ENCODE results near the gene SYNE3.

Gene SYNE3

GRCh38 chr14:95469134-95469481 lies 47.3 kb downstream of the SYNE3 start:
- H3K4me2 ChIP-seq (ENCODE audit: low read length), result no peak overlapping the region
- H3K9me2 ChIP-seq (ENCODE audit: low read depth, low read length), result no peaks in the 10 kb centered on the region
- no peak overlapping the region for H3K9ac ChIP-seq (ENCODE audit: low read length)
- H3K27ac ChIP-seq (ENCODE audit: low read depth, low read length, poor library complexity, severe bottlenecking), result no peak overlapping the region
- H2AFZ ChIP-seq (ENCODE audit: low read length), result no peak overlapping the region
- no peaks in the 10 kb centered on the region for H3F3A ChIP-seq (ENCODE audit: insufficient read depth, low read length)
- TF ChIP-seq EZH2 (IDR thresholded peaks at IDR 0.05; ENCODE audit: borderline replicate concordance, low read length) (no peak), CTCF (IDR thresholded peaks at IDR 0.05; ENCODE audit: low read length) (no peak)
- no peaks in the 10 kb centered on the region for H3K27me3 ChIP-seq (ENCODE audit: insufficient read depth, low read length)
- H3K79me2 ChIP-seq (ENCODE audit: insufficient read depth, low read length), result no peaks in the 10 kb centered on the region
- H3K36me3 ChIP-seq (ENCODE audit: insufficient read depth, low read length), result no peaks in the 10 kb centered on the region
- no peak overlapping the region for H3K4me3 ChIP-seq (ENCODE audit: low read depth, low read length, poor library complexity, severe bottlenecking)
- H4K20me1 ChIP-seq (ENCODE audit: insufficient read depth, low read length), result no peaks in the 10 kb centered on the region
- H3K4me1 ChIP-seq (ENCODE audit: insufficient read depth, low read length, severe bottlenecking), result peaks cover 35% of the 10 kb centered on the region
- H3K9me3 ChIP-seq (ENCODE audit: low read length), result no peaks in the 10 kb centered on the region

- no peak overlapping the region for H3K4me2 ChIP-seq (ENCODE audit: low read length)
- no peak overlapping the region for H3K9ac ChIP-seq (ENCODE audit: low read length)
- H3K4me1 ChIP-seq (ENCODE audit: insufficient read depth, low read length, severe bottlenecking), result peaks cover 35% of the 10 kb centered on the region
These were observed 47.9 kb downstream of the SYNE3 start for GRCh38 chr14:95468448-95469133.

GRCh38 chr14:95467657-95468056 lies 48.8 kb downstream of the SYNE3 start:
- Histone ChIP-seq H3K4me3 (ENCODE audit: low read depth, low read length, poor library complexity, severe bottlenecking) (no peak overlapping the region), H3K36me3 (ENCODE audit: insufficient read depth, low read length) (no peaks in the 10 kb centered on the region), H4K20me1 (ENCODE audit: insufficient read depth, low read length) (no peaks in the 10 kb centered on the region), H3K9me2 (ENCODE audit: low read depth, low read length) (no peaks in the 10 kb centered on the region), H3K27ac (ENCODE audit: low read depth, low read length, poor library complexity, severe bottlenecking) (no peak overlapping the region), H3F3A (ENCODE audit: insufficient read depth, low read length) (no peaks in the 10 kb centered on the region), H3K27me3 (ENCODE audit: insufficient read depth, low read length) (no peaks in the 10 kb centered on the region), H2AFZ (ENCODE audit: low read length) (no peak overlapping the region), H3K9me3 (ENCODE audit: low read length) (no peaks in the 10 kb centered on the region), H3K9ac (ENCODE audit: low read length) (no peak overlapping the region), H3K79me2 (ENCODE audit: insufficient read depth, low read length) (no peaks in the 10 kb centered on the region), H3K4me1 (ENCODE audit: insufficient read depth, low read length, severe bottlenecking) (peaks cover 35% of the 10 kb centered on the region), H3K4me2 (ENCODE audit: low read length) (no peak overlapping the region)
- TF ChIP-seq CTCF (IDR thresholded peaks at IDR 0.05; ENCODE audit: low read length) (no peak), EZH2 (IDR thresholded peaks at IDR 0.05; ENCODE audit: borderline replicate concordance, low read length) (no peak)

More at GRCh38 chr14:95468448-95469133, 47.9 kb downstream of the SYNE3 start:
- H3K27me3 ChIP-seq (ENCODE audit: insufficient read depth, low read length), result no peaks in the 10 kb centered on the region
- no peaks in the 10 kb centered on the region for H4K20me1 ChIP-seq (ENCODE audit: insufficient read depth, low read length)
- H3F3A ChIP-seq (ENCODE audit: insufficient read depth, low read length), result no peaks in the 10 kb centered on the region
- H3K27ac ChIP-seq (ENCODE audit: low read depth, low read length, poor library complexity, severe bottlenecking), result no peak overlapping the region
- no peaks in the 10 kb centered on the region for H3K36me3 ChIP-seq (ENCODE audit: insufficient read depth, low read length)
- no peak overlapping the region for H2AFZ ChIP-seq (ENCODE audit: low read length)
- no peaks in the 10 kb centered on the region for H3K9me2 ChIP-seq (ENCODE audit: low read depth, low read length)
- H3K4me3 ChIP-seq (ENCODE audit: low read depth, low read length, poor library complexity, severe bottlenecking), result no peak overlapping the region
- no peaks in the 10 kb centered on the region for H3K79me2 ChIP-seq (ENCODE audit: insufficient read depth, low read length)
- TF ChIP-seq EZH2 (IDR thresholded peaks at IDR 0.05; ENCODE audit: borderline replicate concordance, low read length), result no peak
- H3K9me3 ChIP-seq (ENCODE audit: low read length), result no peaks in the 10 kb centered on the region

- Histone ChIP-seq H3K9ac (ENCODE audit: low read length) (no peak overlapping the region), H2AFZ (ENCODE audit: low read length) (no peak overlapping the region), H3K36me3 (ENCODE audit: insufficient read depth, low read length) (no peaks in the 10 kb centered on the region), H3K4me2 (ENCODE audit: low read length) (no peak overlapping the region), H3K4me1 (ENCODE audit: insufficient read depth, low read length, severe bottlenecking) (peaks cover 35% of the 10 kb centered on the region), H3K9me2 (ENCODE audit: low read depth, low read length) (no peaks in the 10 kb centered on the region), H3F3A (ENCODE audit: insufficient read depth, low read length) (no peaks in the 10 kb centered on the region), H4K20me1 (ENCODE audit: insufficient read depth, low read length) (no peaks in the 10 kb centered on the region), H3K9me3 (ENCODE audit: low read length) (no peaks in the 10 kb centered on the region), H3K27ac (ENCODE audit: low read depth, low read length, poor library complexity, severe bottlenecking) (no peak overlapping the region), H3K27me3 (ENCODE audit: insufficient read depth, low read length) (no peaks in the 10 kb centered on the region), H3K4me3 (ENCODE audit: low read depth, low read length, poor library complexity, severe bottlenecking) (no peak overlapping the region), H3K79me2 (ENCODE audit: insufficient read depth, low read length) (no peaks in the 10 kb centered on the region)
- TF ChIP-seq CTCF (IDR thresholded peaks at IDR 0.05; ENCODE audit: low read length), result no peak
- TF ChIP-seq EZH2 (IDR thresholded peaks at IDR 0.05; ENCODE audit: borderline replicate concordance, low read length), result no peak
These were observed 49.2 kb downstream of the SYNE3 start for GRCh38 chr14:95467232-95467631.

Measured in OCI-LY1 (cell line).